ENCODE data around the gene NRCAM. TPM values are rescaled to one million over a fixed set of nuclear protein-coding genes. Genes with fewer than 3 reads are reported as not detected.

The NRCAM gene
- total and polyA plus RNA-seq, 2 of the 8 experiments (the other 6 are each of a cell fraction or from before 2014, with no cell fraction given), result 2.7 to 3.8 TPM

GRCh38 chr7:108253275-108254044 lies 202.8 kb downstream of the NRCAM start (continued):
- TF ChIP-seq YY1 (IDR thresholded peaks at IDR 0.05; ENCODE audit: low read depth, low read length) (no peak), NRF1 (IDR thresholded peaks at IDR 0.05; ENCODE audit: low read depth, low read length) (no peak), TCF12 (IDR thresholded peaks at IDR 0.05; ENCODE audit: low read depth, low read length) (no peak), CBX8 (IDR thresholded peaks at IDR 0.05; ENCODE audit: borderline replicate concordance, low read depth, low read length) (no peak), JUND (IDR thresholded peaks at IDR 0.05; ENCODE audit: low read length) (no peak), TEAD4 (IDR thresholded peaks at IDR 0.05; ENCODE audit: low read depth, low read length) (no peak), EGR1 (IDR thresholded peaks at IDR 0.05; ENCODE audit: borderline replicate concordance, low read depth, low read length) (no peak), GABPA (IDR thresholded peaks at IDR 0.05; ENCODE audit: borderline replicate concordance, insufficient read depth, low read length) (no peak)

Data from H1 (cell line).